Gastrocnemius medialis (tissue), 4 donors: Measurements from ENCODE around the gene GALR1.

ENCODE experiments used
- CTCF ChIP-seq, 5 experiments: fragments of 450-650 bp in 3 of 5; fragments of 200-600 bp in 2 of 5; sonication (generic) in 2 of 5; IDR thresholded peaks in 4 of 5; conservative IDR thresholded peaks in 1 of 5; 1 replicate in 4 of 5; 2 replicates in 1 of 5; pipeline ENCODE4 v1.5.1; 2016 to 2019; ENCODE audit warnings: antibody characterized with exemption in 5 of 5, mild to moderate bottlenecking in 3 of 5, moderate library complexity in 3 of 5
- POLR2A ChIP-seq, 2 donors: fragments of 450-650 bp; IDR thresholded peaks; one replicate each; pipeline ENCODE4 v1.6.1; 2017; ENCODE audit warnings: antibody characterized with exemption in 2 of 2, mild to moderate bottlenecking in 2 of 2, moderate library complexity in 2 of 2

- TF ChIP-seq POLR2A (IDR thresholded peaks at IDR 0.05) (no peak), CTCF (IDR thresholded peaks at IDR 0.05 in 4 of 5, conservative IDR thresholded peaks at IDR 0.05 in 1 of 5) (no peak)
These were observed 39.4 kb upstream of the GALR1 start for GRCh38 chr18:77210249-77210648.
